Measurements from ENCODE around the gene TBC1D7. TPM values are rescaled to one million over a fixed set of nuclear protein-coding genes. Genes with fewer than 3 reads are reported as not detected.

TBC1D7 gene
- polyA plus RNA-seq, 2 of the 4 experiments (the other 2 are of a cell fraction): 34.6 to 55.9 TPM

GRCh38 chr6:13315896-13316295 is 12.4 kb downstream of the TBC1D7 start:
- no peak for FAIRE-seq

More at GRCh38 chr6:13315896-13316295, 12.4 kb downstream of the TBC1D7 start:
- Histone ChIP-seq H3K9me3 (no peaks in the 10 kb centered on the region), H3K4me3 (no peak overlapping the region), H3K4me1 (peaks cover 7% of the 10 kb centered on the region; the same call in 2 of the 3 replicates), H3K27ac (no peak overlapping the region), H3K4me2 (no peak overlapping the region)
- TF ChIP-seq NPAS2 (CRISPR knock-in tag; IDR thresholded peaks at IDR 0.05; ENCODE audit: borderline replicate concordance) (no peak), NFE2L2 (conservative IDR thresholded peaks at IDR 0.05; ENCODE audit: low read length) (no peak), ELK1 (IDR thresholded peaks at IDR 0.05; ENCODE audit: low read depth, low read length) (no peak), CHD2 (IDR thresholded peaks at IDR 0.05; ENCODE audit: low read length, partially characterized antibody) (no peak), ZC3H11A (IDR thresholded peaks at IDR 0.05) (no peak), BCL3 (IDR thresholded peaks at IDR 0.05) (no peak), MYC (IDR thresholded peaks at IDR 0.05; ENCODE audit: borderline replicate concordance, low read length) (no peak), PHF8 (IDR thresholded peaks at IDR 0.05; ENCODE audit: borderline replicate concordance, low read depth) (no peak), REST (IDR thresholded peaks at IDR 0.05) (no peak), JUNB (IDR thresholded peaks at IDR 0.05) (no peak), MAFK (IDR thresholded peaks at IDR 0.05; ENCODE audit: partially characterized antibody) (no peak), SMC3 (IDR thresholded peaks at IDR 0.05) (no peak), HOXB5 (CRISPR knock-in tag; IDR thresholded peaks at IDR 0.05) (no peak), PBX3 (IDR thresholded peaks at IDR 0.05) (no peak), HOXA7 (CRISPR knock-in tag; IDR thresholded peaks at IDR 0.05) (no peak), ATOH8 (CRISPR knock-in tag; IDR thresholded peaks at IDR 0.05; ENCODE audit: low read depth) (no peak)
- ATAC-seq (no peak), DNase-seq (ENCODE audit: low read depth in 1 of 2, low spot score in 1 of 2) (no peak)
- WGBS (ENCODE audit: missing lambda C conversion rate): 80% methylated on average over 4 of the region's 5 CpGs
- CTCF ChIA-PET: interaction anchor here (1.8 kb wide), 1 partner anchor 15 kb away, joined by 9 read pairs; no protein-coding TSS in a partner anchor
- POLR2A ChIA-PET: interaction anchor here (1.0 to 2.3 kb wide), 2 partner anchors 13 kb away, joined by 3 to 8 read pairs; partner anchors contain the start of gene TBC1D7

Data from A549 (cell line).